GM12865 (cell line): Measurements from ENCODE around the gene MYO1F.

Experiments
- DNase-seq: peaks from one replicate; pipeline ENCODE4 v3.0.0; 2010; ENCODE audit warnings: low read depth
- H3K4me3 ChIP-seq: 2 replicates; pipeline ENCODE4 v1.5.1; 2011; ENCODE audit warnings: mild to moderate bottlenecking, low read depth, low read length, control low read depth
- TF ChIP-seq, protein P1 (sequence below): IDR thresholded peaks from 2 replicates; pipeline ENCODE4 v1.5.1; 2011; ENCODE audit warnings: low read length, control low read depth, low read depth, inconsistent platforms; ENCODE audit not compliant: insufficient read depth; ENCODE audit errors: missing control alignments

MYO1F gene

DNA sequence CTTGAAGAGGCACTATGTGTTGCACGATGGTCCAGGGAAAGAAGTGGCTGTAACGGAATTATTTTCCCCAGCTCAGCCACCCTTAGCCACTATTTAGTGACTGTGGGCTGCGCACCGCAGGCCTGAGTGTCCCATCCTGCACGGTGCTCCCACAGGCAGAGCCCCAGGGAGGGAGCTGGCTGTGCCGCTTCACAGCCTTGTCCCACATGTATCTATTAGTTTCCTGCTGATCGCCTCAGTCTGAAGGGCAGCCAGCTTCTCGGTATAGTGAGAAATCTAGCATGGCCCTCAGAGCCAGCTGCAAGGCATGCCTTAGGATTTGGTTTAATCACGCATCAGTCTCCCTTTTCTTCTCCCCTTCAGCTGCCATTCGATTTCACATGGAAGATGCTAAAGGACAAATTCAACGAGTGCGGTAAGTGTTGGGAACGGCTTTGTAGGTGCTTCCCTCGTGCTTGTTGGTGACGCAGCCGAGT lies 90.5 kb downstream of the MYO1F start:
- TF ChIP-seq, protein P1, sequence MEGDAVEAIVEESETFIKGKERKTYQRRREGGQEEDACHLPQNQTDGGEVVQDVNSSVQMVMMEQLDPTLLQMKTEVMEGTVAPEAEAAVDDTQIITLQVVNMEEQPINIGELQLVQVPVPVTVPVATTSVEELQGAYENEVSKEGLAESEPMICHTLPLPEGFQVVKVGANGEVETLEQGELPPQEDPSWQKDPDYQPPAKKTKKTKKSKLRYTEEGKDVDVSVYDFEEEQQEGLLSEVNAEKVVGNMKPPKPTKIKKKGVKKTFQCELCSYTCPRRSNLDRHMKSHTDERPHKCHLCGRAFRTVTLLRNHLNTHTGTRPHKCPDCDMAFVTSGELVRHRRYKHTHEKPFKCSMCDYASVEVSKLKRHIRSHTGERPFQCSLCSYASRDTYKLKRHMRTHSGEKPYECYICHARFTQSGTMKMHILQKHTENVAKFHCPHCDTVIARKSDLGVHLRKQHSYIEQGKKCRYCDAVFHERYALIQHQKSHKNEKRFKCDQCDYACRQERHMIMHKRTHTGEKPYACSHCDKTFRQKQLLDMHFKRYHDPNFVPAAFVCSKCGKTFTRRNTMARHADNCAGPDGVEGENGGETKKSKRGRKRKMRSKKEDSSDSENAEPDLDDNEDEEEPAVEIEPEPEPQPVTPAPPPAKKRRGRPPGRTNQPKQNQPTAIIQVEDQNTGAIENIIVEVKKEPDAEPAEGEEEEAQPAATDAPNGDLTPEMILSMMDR: no peak
- no peak for DNase-seq
- H3K4me3 ChIP-seq: no peak overlapping the region

DNA sequence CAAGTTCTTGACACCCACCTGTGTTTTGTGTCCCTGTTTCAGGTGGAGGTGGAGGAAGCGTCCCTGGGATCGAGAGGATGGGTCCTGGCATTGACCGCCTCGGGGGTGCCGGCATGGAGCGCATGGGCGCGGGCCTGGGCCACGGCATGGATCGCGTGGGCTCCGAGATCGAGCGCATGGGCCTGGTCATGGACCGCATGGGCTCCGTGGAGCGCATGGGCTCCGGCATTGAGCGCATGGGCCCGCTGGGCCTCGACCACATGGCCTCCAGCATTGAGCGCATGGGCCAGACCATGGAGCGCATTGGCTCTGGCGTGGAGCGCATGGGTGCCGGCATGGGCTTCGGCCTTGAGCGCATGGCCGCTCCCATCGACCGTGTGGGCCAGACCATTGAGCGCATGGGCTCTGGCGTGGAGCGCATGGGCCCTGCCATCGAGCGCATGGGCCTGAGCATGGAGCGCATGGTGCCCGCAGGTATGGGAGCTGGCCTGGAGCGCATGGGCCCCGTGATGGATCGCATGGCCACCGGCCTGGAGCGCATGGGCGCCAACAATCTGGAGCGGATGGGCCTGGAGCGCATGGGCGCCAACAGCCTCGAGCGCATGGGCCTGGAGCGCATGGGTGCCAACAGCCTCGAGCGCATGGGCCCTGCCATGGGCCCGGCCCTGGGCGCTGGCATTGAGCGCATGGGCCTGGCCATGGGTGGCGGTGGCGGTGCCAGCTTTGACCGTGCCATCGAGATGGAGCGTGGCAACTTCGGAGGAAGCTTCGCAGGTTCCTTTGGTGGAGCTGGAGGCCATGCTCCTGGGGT lies 91.5 kb downstream of the MYO1F start:
- TF ChIP-seq, protein P1: no peak
- no peak overlapping the region for H3K4me3 ChIP-seq
- no peak for DNase-seq

DNA sequence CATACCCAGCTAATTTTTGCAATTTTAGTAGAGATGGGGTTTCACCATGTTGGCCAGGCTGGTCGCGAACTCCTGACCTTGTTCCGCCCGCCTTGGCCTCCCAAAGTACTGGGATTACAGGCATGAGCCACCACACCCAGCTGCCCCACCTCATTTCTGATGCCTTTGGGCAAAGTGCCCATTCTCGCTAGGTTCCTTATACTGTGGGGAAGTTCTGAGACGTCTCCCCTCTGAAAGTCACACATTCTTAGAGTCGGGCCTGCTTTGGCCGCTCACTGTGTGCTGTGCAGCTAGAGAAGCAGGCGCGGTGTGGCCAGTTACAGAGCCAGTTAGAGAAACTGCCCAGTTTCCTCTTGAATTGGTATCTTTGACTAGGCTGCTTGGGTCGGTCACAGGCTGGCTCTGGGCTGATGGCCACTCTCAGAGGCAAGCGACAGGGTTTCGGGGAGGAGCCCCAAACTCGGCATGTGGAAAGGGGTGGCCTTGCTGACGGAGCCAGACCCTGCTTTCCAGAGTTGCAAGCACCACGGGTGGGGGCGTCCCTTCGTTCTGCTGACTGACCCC lies 92.8 kb downstream of the MYO1F start:
- DNase-seq: no peak
- TF ChIP-seq, protein P1: no peak
- H3K4me3 ChIP-seq: no peak overlapping the region

DNA sequence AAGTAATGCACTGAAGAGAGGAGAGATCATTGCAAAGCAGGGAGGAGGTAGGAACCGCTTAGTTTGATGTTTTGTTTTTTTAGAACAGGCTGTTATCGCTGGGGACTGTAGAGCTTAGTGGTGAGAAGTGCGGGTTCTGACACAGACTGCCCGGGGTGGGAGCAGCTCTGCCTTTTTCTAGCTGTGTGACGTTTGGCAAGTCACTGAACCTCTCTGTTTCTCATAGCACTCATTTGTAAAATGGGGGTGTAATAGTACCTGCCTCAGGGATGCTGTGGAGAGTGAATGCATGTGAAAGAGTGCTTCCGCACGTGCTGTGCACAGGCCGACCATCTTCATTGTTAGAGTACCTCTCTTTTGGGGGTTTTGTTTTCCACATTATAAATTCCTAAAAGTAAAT lies 94.1 kb downstream of the MYO1F start:
- DNase-seq: no peak
- TF ChIP-seq, protein P1: no peak
- no peak overlapping the region for H3K4me3 ChIP-seq

DNA sequence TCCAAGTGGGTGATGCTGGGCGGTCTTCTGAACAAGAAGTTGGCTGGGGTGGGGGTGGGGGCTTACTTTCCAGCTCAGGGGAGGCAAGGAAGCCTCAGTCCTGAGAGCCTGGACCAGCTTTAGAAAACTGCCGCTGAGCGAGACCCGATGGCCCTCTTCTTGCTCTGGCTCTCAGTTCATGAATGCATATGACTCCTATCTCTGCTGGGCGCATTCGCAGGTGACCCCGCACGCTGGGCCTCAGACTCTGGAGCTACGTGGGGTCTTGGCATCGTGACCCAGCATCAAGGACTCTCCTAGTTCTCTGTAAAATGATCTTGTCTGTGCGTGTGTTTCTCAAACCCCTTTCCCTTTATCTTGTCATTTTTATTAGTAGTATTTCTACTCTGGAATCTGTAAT lies 94.5 kb downstream of the MYO1F start:
- TF ChIP-seq, protein P1: no peak
- DNase-seq: no peak
- no peak overlapping the region for H3K4me3 ChIP-seq

DNA sequence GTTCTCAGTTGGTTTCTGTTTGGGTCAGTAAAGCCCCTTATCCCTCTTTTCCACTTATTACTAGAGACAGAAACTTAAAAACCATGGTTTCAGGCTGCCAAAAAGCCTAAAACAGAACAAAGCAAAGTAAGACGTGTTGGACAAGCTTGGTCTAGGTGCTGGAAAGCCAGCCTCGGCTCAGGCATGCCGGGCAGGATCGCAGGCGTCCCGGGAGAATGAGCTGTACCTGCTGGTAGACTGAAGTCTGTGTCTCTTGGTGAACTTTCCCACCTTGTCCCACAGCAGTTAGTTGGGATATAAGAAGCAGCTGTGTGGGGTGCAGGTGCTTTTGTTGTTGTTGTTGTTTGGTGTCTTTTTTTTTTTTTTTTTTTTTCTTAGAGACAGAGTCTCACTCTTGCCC lies 95.6 kb downstream of the MYO1F start:
- no peak overlapping the region for H3K4me3 ChIP-seq
- TF ChIP-seq, protein P1: no peak
- DNase-seq: no peak
